Activated effector memory CD4-positive, alpha-beta T cell treated with Interleukin-2 at 50 U/mL for 16 hours (primary cell): ENCODE measurements around the gene PTGR3.
"Not testable (repeated sequence)": the region's sequence is repeated elsewhere in the genome, so short reads cannot be mapped to it uniquely, and the experiment has no call there.

Experiments used
- DNase-seq: peaks from one replicate; pipeline ENCODE4 v3.0.0-alpha.2; 2020

The PTGR3 gene

GRCh38 chr18:75201282-75202270 lies 7.4 kb downstream of the PTGR3 start:
- no peak for DNase-seq

- DNase-seq, result no peak
Observed at GRCh38 chr18:75200605-75201280, 8.2 kb downstream of the PTGR3 start.

- DNase-seq, result no peak
Observed at GRCh38 chr18:75200071-75200470, 8.9 kb downstream of the PTGR3 start.

- DNase-seq, result no peak
Observed at GRCh38 chr18:75199327-75199726, 9.6 kb downstream of the PTGR3 start.

GRCh38 chr18:75198036-75198435 lies 10.9 kb downstream of the PTGR3 start:
- no peak for DNase-seq

GRCh38 chr18:75192899-75193298 lies 16.0 kb downstream of the PTGR3 start:
- no peak for DNase-seq

- DNase-seq, result no peak
Observed at GRCh38 chr18:75189696-75190095, 19.2 kb downstream of the PTGR3 start.

GRCh38 chr18:75187702-75188101 lies 21.2 kb downstream of the PTGR3 start:
- not testable (repeated sequence) for DNase-seq

GRCh38 chr18:75185460-75185859 lies 23.5 kb downstream of the PTGR3 start:
- DNase-seq, result no peak

- DNase-seq, result no peak
Observed at GRCh38 chr18:75183973-75184493, 24.9 kb downstream of the PTGR3 start.

- no peak for DNase-seq
Observed at GRCh38 chr18:75183524-75183923, 25.4 kb downstream of the PTGR3 start.

- no peak for DNase-seq
Observed at GRCh38 chr18:75179819-75180600, 28.9 kb downstream of the PTGR3 start.

GRCh38 chr18:75178376-75178775 lies 30.6 kb downstream of the PTGR3 start:
- no peak for DNase-seq

- DNase-seq, result no peak
Observed at GRCh38 chr18:75176849-75177248, 32.1 kb downstream of the PTGR3 start.

GRCh38 chr18:75173738-75174137 lies 35.2 kb downstream of the PTGR3 start:
- DNase-seq, result no peak

GRCh38 chr18:75173125-75173432 lies 35.9 kb downstream of the PTGR3 start:
- DNase-seq, result no peak

GRCh38 chr18:75172299-75173124 lies 36.4 kb downstream of the PTGR3 start:
- no peak for DNase-seq

- no peak for DNase-seq
Observed at GRCh38 chr18:75170916-75171315, 38.0 kb downstream of the PTGR3 start.

- no peak for DNase-seq
Observed at GRCh38 chr18:75170022-75170789, 38.7 kb downstream of the PTGR3 start.

- no peak for DNase-seq
Observed at GRCh38 chr18:75169411-75169810, 39.5 kb downstream of the PTGR3 start.

GRCh38 chr18:75168619-75169018 lies 40.3 kb downstream of the PTGR3 start:
- DNase-seq, result no peak
